Femur (tissue), 1 donor: Measurements from ENCODE around the gene ENTR1.
"Not testable (repeated sequence)": the region's sequence is repeated elsewhere in the genome, so short reads cannot be mapped to it uniquely, and the experiment has no call there.

Experiments
- DNase-seq: peaks from one replicate; pipeline ENCODE4 v3.0.0-alpha.2; 2017

Gene ENTR1

DNA sequence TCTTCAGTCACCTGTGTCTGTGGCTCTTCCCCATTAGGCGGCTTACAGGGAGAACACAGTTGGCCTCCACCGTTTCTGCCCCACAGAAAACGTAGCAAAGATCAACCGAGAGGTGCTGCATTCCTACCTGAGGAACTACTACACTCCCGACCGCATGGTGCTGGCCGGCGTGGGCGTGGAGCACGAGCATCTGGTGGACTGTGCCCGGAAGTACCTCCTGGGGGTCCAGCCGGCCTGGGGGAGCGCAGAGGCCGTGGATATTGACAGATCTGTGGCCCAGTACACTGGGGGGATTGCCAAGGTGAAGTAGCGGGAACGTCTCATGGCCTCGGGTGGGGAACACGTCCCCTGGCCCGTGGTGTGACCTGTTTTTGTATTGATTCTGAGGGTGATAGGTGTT lies 6.5 kb upstream of the ENTR1 start:
- no peak for DNase-seq

DNA sequence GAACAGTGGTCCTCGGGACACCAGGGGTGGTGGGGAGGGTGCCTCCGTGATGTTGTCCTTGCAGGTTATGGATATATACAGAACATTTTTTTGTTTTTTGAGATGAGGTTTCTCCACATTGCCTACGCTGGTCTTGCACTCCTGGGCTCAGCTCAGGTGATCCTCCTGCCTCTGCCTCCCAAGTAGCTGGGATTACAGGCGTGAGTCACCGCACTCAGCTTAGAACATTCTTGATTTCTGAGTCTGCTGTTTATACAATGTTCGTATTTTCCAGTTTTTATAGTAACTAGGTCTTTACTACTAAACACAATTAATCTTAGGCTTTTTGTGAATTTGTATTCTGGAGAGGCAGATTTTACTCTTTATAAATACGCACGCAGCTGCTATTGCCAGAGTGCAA lies 6.0 kb upstream of the ENTR1 start:
- no peak for DNase-seq

DNA sequence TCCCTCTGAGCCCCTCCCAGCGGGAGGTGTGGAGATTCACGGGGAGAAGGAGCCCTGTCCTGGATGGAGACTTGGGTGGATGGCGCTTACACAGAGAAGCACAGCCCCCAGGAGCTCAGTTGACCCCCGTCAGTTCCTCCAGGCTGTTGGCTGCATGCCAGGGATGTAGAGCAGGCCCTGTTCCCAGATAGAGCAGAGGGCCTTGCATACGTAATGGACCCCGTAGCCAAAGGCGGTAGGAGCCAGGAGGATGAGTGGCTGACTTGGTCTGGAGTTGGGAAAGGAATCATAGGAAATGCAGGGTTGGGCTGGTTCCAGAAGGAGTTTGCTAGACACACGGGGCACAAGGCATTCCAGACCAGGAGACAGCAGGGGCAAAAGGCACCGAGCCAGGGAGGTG lies 2.5 kb upstream of the ENTR1 start:
- DNase-seq = no peak

DNA sequence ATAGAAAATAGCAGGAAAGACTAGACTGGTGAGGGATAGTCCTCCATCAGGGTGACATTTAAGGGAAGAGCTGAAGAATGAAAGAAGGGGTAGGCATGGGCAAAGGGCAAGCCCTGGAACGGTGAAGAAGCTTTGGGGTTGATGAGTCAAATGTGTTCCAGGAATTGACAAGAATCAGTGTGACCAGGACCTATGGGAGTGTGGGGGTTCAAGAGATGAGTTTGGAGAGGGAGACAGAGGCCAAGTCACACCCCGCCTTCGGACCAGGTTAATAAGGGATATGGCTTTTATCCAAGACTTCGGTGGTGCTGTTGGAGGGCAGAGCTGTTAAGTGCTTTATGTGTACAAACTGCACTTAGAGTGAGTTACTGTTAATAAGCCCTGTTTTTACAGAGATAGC lies 964 bp upstream of the ENTR1 start:
- DNase-seq = no peak

DNA sequence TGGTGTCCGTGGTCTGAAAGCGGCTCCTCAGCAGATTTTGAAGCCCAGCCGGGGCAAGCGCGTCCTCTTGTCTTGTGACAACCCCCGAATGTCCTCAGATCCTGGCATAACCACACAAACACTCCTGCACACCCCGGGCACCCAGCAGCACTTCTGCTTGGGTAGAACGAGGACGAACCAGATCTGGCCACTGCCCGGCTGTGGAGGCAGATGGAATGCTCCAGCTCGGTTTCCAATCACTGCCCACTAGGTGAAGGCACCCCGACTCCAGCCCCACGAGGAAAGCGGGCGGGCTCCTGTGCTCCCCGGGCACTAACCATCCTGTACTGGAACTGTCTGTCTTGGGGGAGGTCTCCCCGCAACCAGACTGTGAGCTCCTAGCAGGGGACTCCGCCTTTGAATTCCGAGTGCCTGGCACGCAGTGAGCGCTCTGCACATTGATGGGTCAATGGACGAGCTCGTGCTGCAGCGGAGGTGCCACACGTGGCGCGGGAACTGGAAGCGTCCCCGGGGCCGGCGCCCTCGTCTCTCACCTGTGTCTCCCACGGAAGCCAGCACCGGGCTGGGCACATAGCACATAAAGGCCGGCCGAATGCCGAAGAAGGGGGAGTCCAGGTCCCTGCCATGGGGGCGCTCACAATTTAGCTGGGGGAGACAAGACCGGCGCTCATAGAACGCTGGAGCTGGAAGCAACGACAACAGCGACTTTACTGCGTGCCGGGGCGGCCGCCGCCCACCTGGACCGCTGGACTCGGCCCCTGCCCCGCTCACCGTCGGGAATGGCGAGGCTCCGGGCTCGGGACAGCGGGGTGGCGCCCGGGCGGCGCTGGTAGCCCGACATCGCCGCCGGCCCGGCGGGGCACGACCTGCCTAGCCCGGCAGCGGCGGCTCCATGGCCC lies 608 bp downstream of the ENTR1 start:
- peak; percentile 45 for DNase-seq

DNA sequence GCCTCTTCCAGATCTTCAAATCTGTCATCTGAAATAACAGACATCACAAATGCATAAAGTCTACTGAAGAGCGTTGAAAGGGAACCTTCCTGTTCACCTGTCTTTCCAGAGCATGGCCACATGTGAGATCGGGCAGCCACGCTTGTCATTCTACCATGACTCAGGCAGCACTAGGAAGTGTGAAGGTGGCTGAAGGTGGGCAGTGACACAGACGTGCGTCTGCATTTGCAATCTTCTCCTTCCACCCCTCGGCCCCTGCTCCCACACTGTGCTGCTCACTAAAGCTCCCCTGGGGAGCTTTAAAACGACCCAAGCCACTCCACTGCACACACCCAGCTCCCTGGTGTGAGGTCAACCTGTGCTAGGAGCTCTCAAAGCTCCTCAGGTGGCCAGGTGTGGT lies 2.5 kb downstream of the ENTR1 start:
- DNase-seq = no peak

DNA sequence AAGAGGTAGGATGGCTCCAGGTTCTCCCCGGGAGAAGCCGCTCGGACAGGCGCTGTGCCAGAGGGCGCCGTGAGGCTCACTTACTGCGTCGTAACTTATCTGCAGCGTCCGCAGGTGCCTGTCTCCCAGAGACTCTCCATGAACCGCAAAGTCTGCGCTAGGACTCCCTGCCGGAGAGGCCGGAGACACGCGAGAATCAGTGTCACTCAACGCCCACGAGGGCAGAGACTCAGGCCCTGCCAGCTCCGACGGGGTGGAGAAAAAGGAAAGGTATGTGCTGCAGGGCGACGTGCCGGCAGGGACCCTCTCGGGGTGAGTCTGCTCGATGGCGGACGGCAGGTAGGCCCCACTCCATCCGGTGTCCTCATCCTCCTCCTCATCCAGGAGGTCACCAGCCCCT lies 3.4 kb downstream of the ENTR1 start:
- DNase-seq = not testable (repeated sequence)

DNA sequence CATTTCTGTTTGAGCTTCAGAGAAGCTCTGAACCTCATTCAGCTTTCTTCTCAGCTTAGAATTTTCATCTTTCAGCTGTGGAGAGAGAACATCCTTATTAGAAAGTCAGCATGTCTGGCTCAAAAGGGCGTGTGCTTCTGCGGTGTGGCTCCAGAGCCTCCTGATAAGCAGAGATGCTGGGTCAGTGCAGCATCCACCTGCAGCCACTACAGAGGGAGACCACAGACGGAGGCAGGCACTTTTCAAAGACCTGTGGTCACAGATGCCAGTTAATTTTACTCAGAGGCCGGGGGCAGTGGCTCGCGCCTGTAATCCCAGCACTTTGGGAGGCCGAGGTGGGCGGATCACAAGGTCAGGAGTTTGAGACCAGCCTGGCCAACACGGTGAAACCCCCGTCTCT lies 4.5 kb downstream of the ENTR1 start:
- DNase-seq = not testable (repeated sequence)

DNA sequence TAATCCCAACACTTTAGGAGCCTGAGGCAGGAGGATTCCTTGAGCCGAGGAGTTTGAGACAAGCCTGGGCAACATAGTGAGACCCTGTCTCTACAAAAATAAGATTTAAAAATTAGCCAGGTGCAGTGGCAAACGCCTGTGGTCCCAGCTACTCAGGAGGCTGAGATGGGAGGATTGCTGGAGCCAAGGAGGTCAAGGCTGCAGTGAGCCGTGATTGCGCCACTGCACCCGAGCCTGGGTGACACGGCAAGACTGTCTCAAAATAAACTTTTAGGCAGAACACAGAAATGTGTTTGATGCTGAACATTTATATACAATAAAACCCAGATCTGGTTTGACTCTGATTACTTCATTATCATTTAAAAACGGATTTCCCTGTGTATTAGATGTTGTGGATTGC lies 4.9 kb downstream of the ENTR1 start:
- DNase-seq = no peak

DNA sequence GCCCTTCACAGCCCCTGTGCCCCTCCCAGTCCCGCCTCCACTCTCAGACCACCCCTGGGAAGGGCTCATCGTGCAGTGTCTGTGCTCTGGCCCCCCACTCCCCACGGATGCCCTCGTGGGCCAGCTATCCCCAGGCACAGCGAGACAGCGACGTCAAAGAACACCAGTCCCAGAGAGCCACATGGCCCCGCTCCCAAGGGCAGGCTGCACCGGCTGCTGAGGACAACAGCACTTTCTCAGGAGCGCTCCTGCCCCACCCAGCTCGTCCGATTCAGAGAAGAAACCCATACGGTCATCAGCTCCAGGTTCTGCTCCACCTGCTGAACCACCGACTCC lies 5.6 kb downstream of the ENTR1 start:
- no peak for DNase-seq

DNA sequence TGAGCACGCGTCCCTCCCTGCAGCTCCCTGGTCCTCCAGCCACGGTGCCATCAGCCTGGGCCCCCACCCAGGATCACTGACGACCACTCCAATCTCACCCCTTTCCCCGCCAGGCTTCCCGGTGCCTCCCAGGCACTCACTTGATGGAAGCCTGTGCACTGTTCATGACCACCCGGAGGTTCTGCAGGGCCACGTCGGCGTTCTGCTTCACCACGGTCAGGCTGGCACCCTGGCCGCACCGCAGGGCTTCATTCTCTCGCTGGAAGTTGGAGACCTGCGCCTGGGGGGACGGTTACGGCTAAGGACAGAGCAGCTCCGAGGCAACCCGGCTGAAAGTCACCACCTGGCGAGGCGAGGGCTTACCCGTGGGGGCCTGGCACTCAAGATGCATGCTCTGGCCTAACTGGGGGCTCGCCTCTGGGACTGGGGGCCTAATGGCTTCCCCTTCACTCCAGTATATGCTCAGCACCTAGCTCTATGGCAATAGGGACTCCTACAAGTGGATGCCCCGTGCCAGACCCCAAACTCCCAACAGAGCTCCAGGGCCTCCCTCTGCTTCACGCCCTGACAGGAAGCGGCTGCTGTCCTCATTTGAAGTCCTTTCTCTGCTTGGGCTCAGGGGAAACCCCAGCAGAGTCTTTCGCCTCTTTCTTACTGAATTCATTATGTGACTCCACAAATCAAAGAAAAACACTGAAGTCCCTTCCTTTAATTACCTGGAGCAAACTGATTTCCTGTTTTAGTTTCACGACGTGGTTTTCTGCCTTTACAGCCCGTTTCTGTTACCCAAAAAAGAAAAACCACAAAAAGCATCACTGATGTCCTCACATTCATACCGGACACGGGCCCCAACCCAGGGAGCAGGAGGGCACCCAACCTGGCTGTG lies 6.3 kb downstream of the ENTR1 start:
- DNase-seq = no peak

DNA sequence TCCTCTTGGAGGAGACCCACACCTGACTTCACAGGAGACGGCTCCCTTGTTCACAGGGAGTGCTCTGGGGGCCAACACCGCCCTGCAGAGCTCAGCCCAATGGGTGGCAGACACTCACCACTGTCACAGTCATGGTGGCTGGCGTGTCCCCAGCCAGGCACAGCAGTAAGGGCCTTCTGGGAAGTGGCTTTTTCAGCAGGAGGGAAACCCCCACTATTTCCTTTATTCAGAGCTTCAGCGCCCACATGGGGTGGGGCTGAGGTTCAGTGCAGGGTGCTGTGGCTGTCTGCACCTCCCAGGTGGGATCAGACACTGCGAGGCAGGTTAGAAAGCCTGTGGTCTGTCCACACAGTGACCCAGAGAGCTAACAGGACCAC lies 6.9 kb downstream of the ENTR1 start:
- DNase-seq = no peak

DNA sequence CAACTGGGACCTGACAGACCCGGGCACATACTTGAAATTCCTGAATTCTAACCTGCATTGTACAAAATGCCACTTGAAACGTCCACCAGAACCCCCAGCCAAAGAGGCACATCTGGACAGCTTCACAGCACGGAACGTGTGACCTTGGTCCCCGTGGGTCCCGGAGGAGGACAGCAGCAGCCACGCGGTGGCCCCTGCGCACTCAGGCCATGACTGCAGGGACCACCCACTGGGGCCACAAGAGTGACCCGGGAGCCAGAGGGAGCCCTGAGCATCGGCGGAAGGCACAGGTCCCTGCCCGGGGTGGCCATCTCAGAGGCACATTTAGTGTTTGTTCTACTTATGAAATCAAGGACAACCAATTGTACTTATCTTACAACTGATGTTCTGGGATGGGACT lies 8.3 kb downstream of the ENTR1 start:
- DNase-seq = no peak

DNA sequence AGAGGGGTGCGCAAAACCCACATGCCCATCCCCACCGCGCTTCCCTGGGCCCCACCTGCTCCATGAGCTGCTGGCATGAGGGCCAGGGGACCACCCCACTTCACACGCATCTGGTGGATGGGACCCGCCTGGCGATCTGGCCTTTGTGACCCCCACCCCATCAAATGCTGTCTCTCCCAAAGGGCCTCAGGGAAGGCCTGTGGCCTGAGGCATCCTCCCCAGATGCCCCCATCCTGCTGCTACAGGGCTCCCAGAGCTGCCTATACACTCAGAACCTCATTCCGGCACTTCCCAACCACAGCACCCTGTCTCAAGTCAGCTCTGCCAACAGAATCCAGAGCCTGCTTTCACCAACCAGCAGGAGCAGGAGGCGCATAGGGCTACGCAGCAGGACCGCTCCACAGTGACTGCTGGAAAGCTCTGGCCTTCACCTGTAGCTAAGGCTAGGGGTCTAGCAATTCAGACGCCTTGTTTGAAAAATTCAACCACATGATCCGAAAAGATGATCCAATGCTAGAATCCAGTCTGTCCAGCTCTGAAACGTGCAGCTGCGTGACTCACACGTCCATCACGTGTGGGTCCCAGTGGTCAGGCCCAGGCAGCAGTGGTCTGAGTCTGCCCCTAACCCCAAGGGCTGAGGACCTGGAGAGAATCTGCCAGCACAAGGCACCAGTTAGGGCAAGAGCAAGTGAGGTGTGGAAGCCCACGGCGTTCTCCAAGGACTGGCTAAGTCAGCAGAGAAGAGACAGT lies 9.1 kb downstream of the ENTR1 start:
- no peak for DNase-seq

DNA sequence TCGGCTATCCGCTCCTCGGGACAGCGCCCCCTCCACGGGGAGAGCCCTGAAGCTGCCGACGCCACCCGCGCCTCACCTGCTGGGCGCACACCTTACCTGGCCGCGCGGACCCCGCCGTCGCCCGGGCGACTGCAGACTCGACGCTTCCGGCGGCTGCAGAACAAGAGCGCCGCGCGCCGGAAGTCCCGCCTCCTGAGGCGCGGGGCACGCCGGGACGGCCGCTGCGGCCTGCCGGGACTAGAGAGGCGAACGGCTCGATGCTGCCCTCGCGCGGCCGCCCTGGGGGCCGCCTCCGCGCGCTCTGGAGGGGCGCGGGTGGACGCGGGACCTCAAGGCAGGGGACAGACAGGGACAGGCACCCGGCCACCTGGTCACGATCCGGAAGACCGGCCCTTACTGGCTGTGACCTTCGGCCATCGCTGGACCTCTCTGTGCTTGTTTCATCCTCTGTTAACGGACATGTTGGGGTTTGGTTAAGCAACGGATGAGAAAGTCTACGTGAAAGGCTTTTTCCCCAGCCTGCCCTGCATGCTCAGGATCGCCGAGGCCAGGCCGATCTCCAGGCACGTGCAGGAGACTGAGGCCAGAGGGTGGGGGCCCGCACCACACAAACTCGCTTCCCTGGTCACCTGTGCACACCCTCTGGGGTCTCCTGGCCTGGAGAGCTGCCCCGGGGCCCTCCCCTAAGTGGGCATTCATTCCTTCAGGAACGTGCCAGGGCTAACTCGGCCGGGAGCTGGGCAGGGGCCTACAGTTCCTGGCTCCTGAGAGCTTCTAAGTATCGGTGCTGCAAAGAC lies 10.2 kb downstream of the ENTR1 start, which contains the start of gene SNAPC4:
Gene SNAPC4, minus strand, starts transcription at position 133 of the 797 bp plus-strand sequence. CDS start 1,742 bp downstream, outside the sequence.
- DNase-seq = peak; percentile 92

DNA sequence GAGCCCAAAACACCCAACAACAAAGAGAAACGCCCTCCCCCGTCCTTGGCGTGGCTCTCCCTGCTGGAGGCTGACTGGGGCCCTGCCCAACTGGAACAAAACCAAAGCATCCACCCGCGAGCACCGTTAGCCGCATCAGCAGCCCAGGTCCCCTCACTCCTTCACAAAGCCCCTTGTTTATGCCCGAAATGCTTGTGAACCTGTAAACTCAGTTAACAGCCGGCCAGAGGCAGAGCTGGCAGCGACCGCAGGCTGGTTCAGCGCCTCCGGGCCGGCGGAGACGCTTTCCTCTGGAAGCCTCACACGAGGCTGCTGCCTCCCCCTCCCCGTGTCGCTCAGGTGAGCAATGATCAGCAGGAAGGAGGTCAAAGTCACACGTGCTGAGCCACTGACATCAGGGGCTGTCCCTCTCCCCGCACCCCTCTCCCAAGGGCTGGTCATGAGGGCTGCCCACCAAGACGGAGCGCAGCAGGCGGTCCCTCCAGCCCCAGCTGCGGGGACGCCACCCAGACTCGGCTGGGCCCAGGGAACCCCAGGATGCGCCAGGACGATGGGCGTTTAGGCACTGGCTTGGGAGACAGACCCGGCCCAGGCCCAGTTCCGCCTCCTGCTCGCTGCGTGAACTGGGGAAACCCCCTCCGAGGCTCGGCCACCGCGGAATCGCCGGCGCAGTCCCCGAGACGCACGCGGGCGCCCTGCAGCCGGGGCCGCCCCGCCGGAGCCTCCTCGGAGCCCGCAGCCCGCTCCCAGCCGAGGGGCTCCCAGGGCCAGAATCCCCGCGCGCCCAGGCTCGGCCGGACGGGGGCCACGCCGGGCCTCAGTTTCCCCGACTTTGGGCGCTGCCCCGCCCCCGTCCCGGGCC lies 11.0 kb downstream of the ENTR1 start:
- no peak for DNase-seq

DNA sequence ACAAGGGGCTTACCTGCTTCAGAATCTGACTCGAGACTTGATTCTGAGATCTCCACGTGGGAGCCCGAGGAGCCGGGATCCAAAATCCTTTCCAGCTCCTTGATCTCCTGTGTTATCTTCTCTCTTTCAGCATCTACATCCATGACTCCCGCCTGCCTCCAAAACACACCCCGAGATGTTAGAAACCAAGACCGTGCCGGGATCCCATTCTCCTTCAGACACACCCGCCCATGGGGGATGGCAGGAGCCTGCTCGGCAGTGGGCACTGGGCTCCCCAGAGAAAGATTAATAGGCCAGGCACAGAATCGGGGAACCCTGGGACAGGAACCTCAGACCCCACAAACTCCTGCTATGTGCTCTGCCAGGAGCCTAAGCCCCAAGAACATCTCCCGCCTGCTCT lies 12.1 kb downstream of the ENTR1 start:
- no peak for DNase-seq

DNA sequence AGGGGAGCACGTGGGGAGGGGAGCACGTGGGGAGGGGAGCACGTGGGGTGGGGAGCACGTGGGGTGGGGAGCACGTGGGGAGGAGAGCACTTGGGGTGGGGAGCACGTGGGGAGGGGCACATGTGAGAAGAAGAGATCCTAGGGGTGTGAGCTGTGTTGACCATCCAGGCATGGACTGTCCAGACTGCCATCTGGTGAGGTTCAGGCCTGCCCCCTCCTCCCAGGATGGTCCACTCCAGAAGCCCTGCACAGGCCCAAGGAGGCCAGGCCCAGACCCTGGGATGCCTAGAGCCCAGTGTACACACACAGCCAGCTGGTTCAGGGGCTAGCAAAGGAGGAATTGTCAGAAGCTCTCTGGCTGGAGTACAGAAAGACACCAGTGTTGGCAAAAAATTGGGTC lies 12.8 kb downstream of the ENTR1 start:
- DNase-seq = no peak

DNA sequence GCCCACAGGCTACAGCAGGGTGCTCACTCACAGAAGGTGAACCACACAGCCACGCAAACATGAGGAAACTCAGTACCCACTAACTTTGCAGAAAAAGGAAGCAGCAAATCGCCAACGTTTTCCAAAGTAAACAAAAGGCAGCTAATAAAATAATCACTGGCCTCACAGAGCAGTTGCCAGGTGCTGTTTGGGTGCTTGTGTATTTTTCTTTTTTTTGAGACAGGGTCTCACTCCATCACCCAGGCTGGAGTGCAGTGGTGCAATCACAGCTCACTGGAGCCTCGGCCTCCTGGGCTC lies 14.2 kb downstream of the ENTR1 start:
- DNase-seq = no peak

DNA sequence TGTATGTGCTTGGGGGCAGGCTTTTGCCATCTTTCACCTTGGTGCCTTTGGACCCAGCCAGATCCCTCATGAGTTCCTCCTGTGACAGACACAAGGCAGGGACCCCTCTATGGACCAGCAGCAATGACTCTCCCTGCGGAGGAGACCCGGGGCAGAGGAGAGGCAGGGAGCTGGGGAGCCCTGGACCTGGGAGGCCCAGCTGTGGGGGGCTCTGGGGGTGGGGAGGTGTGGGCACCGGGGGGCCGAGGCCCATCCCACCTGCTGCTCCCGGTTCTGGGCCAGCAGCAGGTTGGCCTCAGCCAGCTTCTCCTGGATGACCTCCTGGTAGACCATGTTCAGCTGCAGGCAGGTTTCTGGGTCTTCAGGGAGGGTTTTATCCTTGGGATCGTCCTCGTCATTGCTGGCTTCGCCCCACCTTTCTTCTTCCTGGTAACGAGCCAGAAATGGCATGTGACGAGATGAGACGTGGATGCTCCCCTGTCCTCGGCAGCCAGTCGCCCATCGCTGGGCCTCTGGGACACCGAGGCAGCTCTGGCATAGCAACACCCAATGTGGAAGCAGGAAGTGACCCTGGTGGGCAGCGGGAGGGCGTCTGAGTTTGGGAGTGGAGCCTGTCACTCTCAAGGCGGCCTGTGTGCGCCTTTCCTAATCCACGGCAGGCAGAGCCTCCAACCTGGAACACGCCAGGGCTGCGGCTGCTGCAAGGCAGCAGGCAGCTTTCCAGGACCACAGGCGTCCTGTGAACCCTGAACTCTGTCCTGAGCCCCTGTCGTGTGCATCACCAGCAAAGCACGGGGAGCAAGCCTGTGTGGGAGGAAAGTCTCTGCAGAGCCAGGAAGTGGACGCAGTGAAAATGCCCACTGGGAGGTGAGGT lies 14.8 kb downstream of the ENTR1 start:
- no peak for DNase-seq

DNA sequence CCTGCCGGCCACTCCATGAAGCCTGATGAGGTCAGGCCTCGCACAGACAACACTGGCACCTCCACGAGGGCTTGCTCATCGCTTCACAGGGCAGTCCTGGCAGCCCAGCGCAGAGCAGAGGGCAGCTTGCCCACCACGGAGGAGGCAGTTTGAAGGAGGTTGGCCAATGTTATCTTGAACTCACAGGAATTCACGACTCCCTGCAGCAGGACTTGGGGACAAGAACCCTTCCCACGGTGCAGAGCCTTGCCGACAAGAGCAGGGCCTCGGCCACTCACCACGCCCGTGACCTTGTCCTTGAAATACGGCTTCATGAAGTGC lies 15.4 kb downstream of the ENTR1 start:
- DNase-seq = no peak
